EL (cell line): ENCODE results near the gene PARD3.
"Not testable (repeated sequence)": the region's sequence is repeated elsewhere in the genome, so short reads cannot be mapped to it uniquely, and the experiment has no call there.

Experiments used
- DNase-seq: peaks from one replicate; pipeline ENCODE4 v3.0.0-alpha.2; 2016

PARD3 gene

GRCh38 chr10:34080485-34081346 lies 734.4 kb downstream of the PARD3 start:
- DNase-seq = no peak

DNA sequence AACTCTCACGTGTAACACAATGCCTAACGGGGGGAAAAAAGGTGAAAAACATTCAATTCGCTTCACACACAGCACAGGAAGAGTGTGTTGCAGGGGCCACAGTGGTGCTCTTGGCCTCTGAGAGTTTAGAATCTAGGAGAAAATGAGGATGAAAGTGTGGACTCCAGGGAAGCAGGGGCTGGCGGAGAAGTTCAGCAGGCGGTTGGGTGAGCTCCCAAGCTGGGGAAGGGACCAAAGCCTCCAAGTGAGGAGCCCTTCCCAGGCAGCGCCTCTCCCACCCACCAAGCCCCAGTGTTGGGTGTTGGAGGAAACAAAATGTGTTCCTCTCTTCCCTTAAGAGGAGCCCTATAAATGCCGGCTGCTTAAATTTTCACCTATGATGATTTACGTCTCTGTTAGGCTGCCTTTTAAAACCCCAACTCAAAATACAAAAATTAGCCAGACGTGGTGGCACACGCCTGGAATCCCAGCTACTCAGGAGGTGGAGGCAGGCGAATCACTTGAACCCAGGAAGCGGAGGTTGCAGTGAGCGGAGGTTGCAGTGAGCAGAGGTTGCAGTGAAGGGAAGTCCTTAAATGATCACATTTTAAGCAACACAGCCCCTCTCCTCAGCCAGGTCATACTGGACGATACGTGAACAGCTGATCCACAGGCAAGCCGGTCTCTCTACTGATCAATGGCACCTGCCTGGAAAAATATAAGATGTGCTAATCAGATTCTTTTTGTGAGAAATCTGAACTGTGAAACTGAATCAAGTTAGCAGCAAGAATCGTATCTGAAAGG lies 735.2 kb downstream of the PARD3 start:
- DNase-seq = no peak

DNA sequence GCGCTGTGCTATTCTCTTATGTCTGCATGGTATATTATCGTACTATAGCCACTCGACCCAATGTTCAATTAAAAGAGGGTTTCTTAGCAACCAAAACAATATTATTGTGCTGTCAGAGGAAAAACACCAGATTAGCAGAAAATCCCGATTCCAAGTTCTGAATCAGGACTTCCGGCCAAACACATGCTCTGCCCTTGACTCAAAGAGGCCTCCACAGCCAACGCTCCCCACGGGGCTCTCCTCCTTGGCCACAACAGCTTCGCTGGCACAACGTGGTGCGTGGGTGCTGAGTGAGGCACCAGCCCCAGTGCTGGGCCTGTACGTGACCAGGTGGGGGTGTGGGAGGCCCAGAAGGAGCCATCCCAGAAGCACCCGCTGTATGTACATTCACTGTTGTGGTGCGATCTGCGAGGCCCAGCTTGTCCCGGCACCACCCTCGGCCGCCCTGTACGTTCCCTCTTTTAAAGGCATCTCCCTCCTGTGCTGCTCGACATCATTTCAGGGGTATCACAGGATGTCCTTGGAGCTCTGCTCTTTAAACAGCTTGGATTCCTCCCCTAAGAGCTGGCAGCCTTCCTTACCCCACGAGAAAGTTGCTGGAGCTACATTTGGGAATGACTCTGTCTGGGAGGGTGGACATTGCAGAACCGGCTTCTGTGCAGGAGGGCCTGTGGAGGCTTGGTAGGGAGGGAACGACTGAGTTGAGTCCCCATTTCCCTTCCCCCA lies 736.2 kb downstream of the PARD3 start:
- DNase-seq = no peak

DNA sequence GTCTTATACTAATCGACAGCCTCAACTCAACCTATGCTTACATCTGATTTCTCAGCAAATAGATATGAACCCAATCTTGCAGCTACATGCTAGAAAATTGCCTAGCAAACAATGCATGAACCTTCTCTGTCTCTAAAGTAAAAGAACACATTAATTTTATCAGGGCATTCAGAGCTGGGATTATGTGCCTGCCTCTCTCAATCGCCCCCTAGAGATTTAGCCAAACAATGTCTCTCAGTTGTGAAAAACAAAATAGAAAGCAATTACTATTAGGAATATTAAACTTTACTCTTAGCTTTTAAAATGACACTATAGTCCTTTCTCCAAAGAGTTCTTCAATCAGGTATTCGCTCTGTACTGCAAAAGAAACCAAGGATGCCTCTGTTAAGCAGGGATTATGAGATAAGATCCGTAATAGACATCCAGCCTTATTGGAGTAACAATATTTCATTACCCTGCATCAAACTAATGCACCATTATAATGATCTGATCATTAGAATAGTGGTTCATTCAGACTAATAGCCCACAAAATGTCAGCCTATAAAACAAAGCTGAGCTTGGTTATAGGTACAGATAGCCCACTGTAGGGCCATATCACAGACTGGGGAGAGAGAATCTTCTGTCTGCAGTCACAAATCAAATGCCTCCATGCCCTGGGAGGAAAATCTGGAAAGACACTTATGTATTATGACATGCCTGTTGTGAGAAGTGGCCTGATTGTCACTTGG lies 736.9 kb downstream of the PARD3 start:
- DNase-seq = no peak

- DNase-seq = no peak
Observed at GRCh38 chr10:34076443-34076842, 738.7 kb downstream of the PARD3 start.

GRCh38 chr10:34075254-34075926 lies 739.7 kb downstream of the PARD3 start:
- DNase-seq = no peak

GRCh38 chr10:34074051-34074450 lies 741.0 kb downstream of the PARD3 start:
- DNase-seq = no peak

GRCh38 chr10:34067741-34068140 lies 747.4 kb downstream of the PARD3 start:
- DNase-seq = not testable (repeated sequence)

- DNase-seq = no peak
Observed at GRCh38 chr10:34063592-34063991, 751.5 kb downstream of the PARD3 start.

DNA sequence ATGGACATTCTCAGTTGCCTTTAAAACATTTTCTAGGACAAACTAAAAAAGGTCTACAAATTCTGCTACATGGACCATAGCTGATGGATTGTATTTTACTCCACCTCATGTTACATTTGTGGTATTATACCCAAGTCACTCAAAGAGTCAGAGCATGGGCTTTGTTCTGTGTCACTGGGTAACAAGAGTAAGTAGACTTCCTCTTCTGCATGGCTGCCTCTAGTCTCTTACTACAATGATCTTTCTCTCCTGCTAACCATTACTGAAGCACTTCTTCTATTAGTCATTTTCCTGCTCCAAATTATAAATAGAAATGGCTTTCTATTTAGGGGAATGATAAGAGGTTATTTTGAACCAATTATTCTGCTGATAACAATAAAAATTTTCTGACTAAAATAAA lies 753.3 kb downstream of the PARD3 start:
- no peak for DNase-seq
